VCaP (cell line): ENCODE data around the gene FEZF1.

Source experiments
- H3K27ac ChIP-seq: fragments of 450-650 bp; 2 replicates; pipeline ENCODE4 v1.5.1; 2017
- CTCF ChIP-seq: fragments of 450-650 bp; conservative IDR thresholded peaks from 2 replicates; pipeline ENCODE4 v1.5.1; 2017; ENCODE audit warnings: mild to moderate bottlenecking, moderate library complexity

The FEZF1 gene

GRCh38 chr7:122312789-122313188 is 8.2 kb upstream of the FEZF1 start:
- no peak for TF ChIP-seq CTCF
- H3K27ac ChIP-seq = no peak overlapping the region

- no peak overlapping the region for H3K27ac ChIP-seq
- no peak for TF ChIP-seq CTCF
Measured at GRCh38 chr7:122311734-122312450, 7.3 kb upstream of the FEZF1 start.

- no peak overlapping the region for H3K27ac ChIP-seq
- no peak for TF ChIP-seq CTCF
Measured at GRCh38 chr7:122311050-122311700, 6.6 kb upstream of the FEZF1 start.

- no peak overlapping the region for H3K27ac ChIP-seq
- no peak for TF ChIP-seq CTCF
Measured at GRCh38 chr7:122310119-122311021, 5.8 kb upstream of the FEZF1 start.

GRCh38 chr7:122309421-122309820 is 4.9 kb upstream of the FEZF1 start:
- TF ChIP-seq CTCF = no peak
- no peak overlapping the region for H3K27ac ChIP-seq

GRCh38 chr7:122307228-122307621 is 2.7 kb upstream of the FEZF1 start:
- no peak overlapping the region for H3K27ac ChIP-seq
- no peak for TF ChIP-seq CTCF
